HepG2 (cell line): ENCODE measurements around the gene COASY. TPM values are rescaled to one million over a fixed set of nuclear protein-coding genes. Genes with fewer than 3 reads are reported as not detected.

Experiments used
- CENPX ChIP-seq: sonication (generic); formaldehyde crosslinking; IDR thresholded peaks from 2 replicates; pipeline ENCODE4 v1.9.0; 2021; ENCODE audit warnings: mild to moderate bottlenecking, missing genetic modification reagents, moderate library complexity
- CERS6 ChIP-seq: sonication (generic); formaldehyde crosslinking; IDR thresholded peaks from 2 replicates; pipeline ENCODE4 v1.5.0; 2020; ENCODE audit warnings: missing genetic modification reagents
- HMGXB3 ChIP-seq: sonication (generic); formaldehyde crosslinking; IDR thresholded peaks from 2 replicates; pipeline ENCODE4 v1.4.0; 2020; ENCODE audit warnings: missing genetic modification reagents, borderline replicate concordance
- MYPOP ChIP-seq: sonication (generic); formaldehyde crosslinking; IDR thresholded peaks from 2 replicates; pipeline ENCODE4 v1.8.1; 2023; ENCODE audit warnings: mild to moderate bottlenecking, moderate library complexity, missing genetic modification reagents
- SMC3 ChIP-seq: IDR thresholded peaks from 2 replicates; pipeline ENCODE4 v1.6.1; 2011; ENCODE audit warnings: low read length, improper control_type of control experiment
- ZNF512B ChIP-seq: sonication (generic); formaldehyde crosslinking; IDR thresholded peaks from 2 replicates; pipeline ENCODE4 v1.5.1; 2020; ENCODE audit warnings: missing genetic modification reagents, mild to moderate bottlenecking, borderline replicate concordance
- ZNF550 ChIP-seq: sonication (generic); formaldehyde crosslinking; IDR thresholded peaks from 2 replicates; pipeline ENCODE4 v1.4.0; 2020; ENCODE audit warnings: mild to moderate bottlenecking, missing genetic modification reagents, borderline replicate concordance
- ZNF646 ChIP-seq: sonication (generic); formaldehyde crosslinking; IDR thresholded peaks from 2 replicates; pipeline ENCODE4 v1.9.0; 2021; ENCODE audit warnings: mild to moderate bottlenecking, missing genetic modification reagents
- ZNF784 ChIP-seq: sonication (generic); formaldehyde crosslinking; IDR thresholded peaks from 2 replicates; pipeline ENCODE4 v1.5.1; 2020; ENCODE audit warnings: missing genetic modification reagents, mild to moderate bottlenecking, borderline replicate concordance
- ZNF850 ChIP-seq: sonication (generic); formaldehyde crosslinking; conservative IDR thresholded peaks from 2 replicates; pipeline ENCODE4 v1.9.0; 2021; ENCODE audit warnings: mild to moderate bottlenecking, missing genetic modification reagents
- ZSCAN21 ChIP-seq: sonication (generic); formaldehyde crosslinking; IDR thresholded peaks from 2 replicates; pipeline ENCODE4 v1.8.0; 2022; ENCODE audit warnings: mild to moderate bottlenecking, missing genetic modification reagents, moderate library complexity, borderline replicate concordance
- polyA plus RNA-seq, 8 experiments: library from polyadenylated mRNA; depleted of rRNA in 3 of 8; stranded (reverse) in 7 of 8; unstranded in 1 of 8; fragments of >200 nt; fragmentation: Illumina TruSeq in 4 of 8; extraction: Trizol in 4 of 8; gene quantifications; 2 replicates each; pipeline versions ENCODE4 v1.2.1 to v1.2.3, GENCODE V29; 2011 to 2016; ENCODE audit warnings: low read depth in 4 of 8, missing spikeins in 1 of 8, mixed read lengths in 1 of 8; ENCODE audit not compliant: insufficient read depth in 1 of 8
- total RNA-seq, 5 experiments: library from RNA; depleted of rRNA; stranded (reverse); fragments of >200 nt; fragmentation: Illumina TruSeq; extraction: Trizol; gene quantifications; 2 replicates each; pipeline ENCODE4 v1.2.3, GENCODE V29; 2016; ENCODE audit warnings: low read depth in 1 of 5

COASY gene
- total and polyA plus RNA-seq, 2 of the 13 experiments (the other 11 are each of a cell fraction or from before 2014, with no cell fraction given) = 90.7 to 125 TPM

GRCh38 chr17:42522798-42523278 is 39.1 kb upstream of the COASY start (continued):
- TF ChIP-seq ZNF512B (CRISPR knock-in tag) (no peak), CENPX (no peak), ZSCAN21 (CRISPR knock-in tag) (no peak), ZNF550 (0 out of 2 replicates have a peak, but pooled peaks have one; percentile 59), ZNF850 (no peak), ZNF784 (no peak), CERS6 (no peak), HMGXB3 (CRISPR knock-in tag) (no peak), SMC3 (no peak), MYPOP (CRISPR knock-in tag) (no peak), ZNF646 (no peak)
